Thoracic aorta (tissue), 2 donors: ENCODE data around the gene CD276. TPM values are rescaled to one million over a fixed set of nuclear protein-coding genes. Genes with fewer than 3 reads are reported as not detected.
A peak's percentile ranks its signal among the peaks of the same experiment; 100 is the strongest.

Source experiments
- ATAC-seq: fragments of 150-250 bp; one replicate; pipeline ENCODE4 v1.8.0; 2017; ENCODE audit warnings: low read depth; ENCODE audit not compliant: insufficient number of reproducible peaks, low FRiP score
- DNase-seq: peaks from one replicate; pipeline ENCODE4 v3.0.0-alpha.2; 2020; ENCODE audit warnings: low spot score
- H3K27ac ChIP-seq, 2 donors: fragments of 200-600 bp; sonication (generic); 1 replicate in 1 of 2; 2 replicates in 1 of 2; pipeline ENCODE4 v1.5.1; 2016; ENCODE audit warnings: mild to moderate bottlenecking in 2 of 2, moderate library complexity in 2 of 2
- H3K27me3 ChIP-seq: fragments of 200-600 bp; sonication (generic); replicated peaks from 2 replicates; pipeline ENCODE4 v1.6.0; 2016; ENCODE audit warnings: mild to moderate bottlenecking; ENCODE audit not compliant: insufficient read depth
- H3K36me3 ChIP-seq: fragments of 200-600 bp; sonication (generic); one replicate; pipeline ENCODE4 v1.5.1; 2016
- H3K4me1 ChIP-seq, 2 donors: fragments of 200-600 bp; sonication (generic); 1 replicate in 1 of 2; 2 replicates in 1 of 2; pipeline versions ENCODE4 v1.5.1 to v1.6.0; 2016; ENCODE audit warnings: low read depth in 2 of 2, mild to moderate bottlenecking in 1 of 2; ENCODE audit not compliant: control insufficient read depth in 1 of 2
- H3K4me3 ChIP-seq: fragments of 200-600 bp; sonication (generic); 2 replicates; pipeline ENCODE4 v1.5.1; 2016; ENCODE audit warnings: mild to moderate bottlenecking
- H3K9me3 ChIP-seq: fragments of 200-600 bp; sonication (generic); 2 replicates; pipeline ENCODE4 v1.5.1; 2016
- total RNA-seq, 2 donors: library from RNA; depleted of rRNA; stranded (reverse); fragments of >200 nt; gene quantifications; one replicate each; pipeline versions ENCODE4 v1.1.0 to v1.2.3, GENCODE V29; 2016
- TF ChIP-seq, protein P1 (sequence below): fragments of 200-600 bp; sonication (generic); IDR thresholded peaks from one replicate; pipeline ENCODE4 v1.5.1; 2019; ENCODE audit warnings: antibody characterized with exemption

Gene CD276
- total RNA-seq, 2 donors from 2014 or later = 47.4 to 67.6 TPM

DNA sequence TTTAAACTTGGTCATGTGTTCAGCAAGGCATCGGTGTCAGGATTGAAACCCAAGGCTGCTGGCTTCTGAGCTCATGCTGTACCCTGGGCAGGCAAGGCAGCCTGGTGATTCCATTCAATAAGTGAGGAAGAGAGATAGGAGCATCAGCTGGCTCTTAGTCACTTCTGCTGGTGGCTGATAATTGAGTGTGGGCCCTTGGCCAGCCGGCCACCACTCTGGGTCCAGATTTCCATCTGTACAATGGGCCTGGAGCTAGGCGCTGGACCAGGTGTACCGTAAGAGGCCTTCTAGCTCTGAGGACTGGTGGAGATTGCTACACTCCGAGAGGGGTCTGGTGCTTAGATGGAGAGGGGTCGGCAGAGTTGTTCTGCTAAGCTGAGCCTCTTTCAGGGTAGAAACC, 4.3 kb downstream of the CD276 start:
- Histone ChIP-seq H3K36me3 (no peaks in the 10 kb centered on the region), H3K27me3 (no peaks in the 10 kb centered on the region), H3K4me1 (peaks cover 26 to 57% of the 10 kb centered on the region in 2 donors), H3K27ac (no peak overlapping the region), H3K4me3 (no peak overlapping the region), H3K9me3 (no peaks in the 10 kb centered on the region)
- TF ChIP-seq, protein P1, sequence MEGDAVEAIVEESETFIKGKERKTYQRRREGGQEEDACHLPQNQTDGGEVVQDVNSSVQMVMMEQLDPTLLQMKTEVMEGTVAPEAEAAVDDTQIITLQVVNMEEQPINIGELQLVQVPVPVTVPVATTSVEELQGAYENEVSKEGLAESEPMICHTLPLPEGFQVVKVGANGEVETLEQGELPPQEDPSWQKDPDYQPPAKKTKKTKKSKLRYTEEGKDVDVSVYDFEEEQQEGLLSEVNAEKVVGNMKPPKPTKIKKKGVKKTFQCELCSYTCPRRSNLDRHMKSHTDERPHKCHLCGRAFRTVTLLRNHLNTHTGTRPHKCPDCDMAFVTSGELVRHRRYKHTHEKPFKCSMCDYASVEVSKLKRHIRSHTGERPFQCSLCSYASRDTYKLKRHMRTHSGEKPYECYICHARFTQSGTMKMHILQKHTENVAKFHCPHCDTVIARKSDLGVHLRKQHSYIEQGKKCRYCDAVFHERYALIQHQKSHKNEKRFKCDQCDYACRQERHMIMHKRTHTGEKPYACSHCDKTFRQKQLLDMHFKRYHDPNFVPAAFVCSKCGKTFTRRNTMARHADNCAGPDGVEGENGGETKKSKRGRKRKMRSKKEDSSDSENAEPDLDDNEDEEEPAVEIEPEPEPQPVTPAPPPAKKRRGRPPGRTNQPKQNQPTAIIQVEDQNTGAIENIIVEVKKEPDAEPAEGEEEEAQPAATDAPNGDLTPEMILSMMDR = no peak
- no peak for DNase-seq
- ATAC-seq = no peak

DNA sequence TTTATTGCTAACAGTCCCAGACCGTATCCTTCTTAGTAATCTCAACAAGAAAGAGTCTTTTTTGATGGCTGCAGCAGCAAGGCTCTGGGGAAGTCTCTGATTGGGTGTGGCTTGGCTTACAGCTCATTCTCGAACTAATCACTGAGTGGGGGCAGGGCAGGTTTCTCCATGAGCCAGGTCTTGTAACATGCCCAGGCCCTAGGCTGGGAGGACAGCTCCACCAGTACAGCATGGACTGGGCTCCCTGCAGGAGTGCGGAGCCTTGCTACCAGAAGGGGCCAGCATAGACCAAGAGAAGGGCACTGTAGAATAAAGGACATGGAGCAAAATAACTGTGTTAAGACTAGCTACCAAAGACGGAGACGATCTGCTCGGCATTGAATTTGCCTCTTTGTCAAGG, 7.2 kb downstream of the CD276 start:
- Histone ChIP-seq H3K4me3 (no peak overlapping the region), H3K36me3 (no peaks in the 10 kb centered on the region), H3K4me1 (peaks cover 36 to 75% of the 10 kb centered on the region in 2 donors), H3K9me3 (no peaks in the 10 kb centered on the region), H3K27me3 (no peaks in the 10 kb centered on the region), H3K27ac (no peak overlapping the region)
- peak; percentile 57 for DNase-seq
- TF ChIP-seq, protein P1 = no peak
- ATAC-seq = no peak

DNA sequence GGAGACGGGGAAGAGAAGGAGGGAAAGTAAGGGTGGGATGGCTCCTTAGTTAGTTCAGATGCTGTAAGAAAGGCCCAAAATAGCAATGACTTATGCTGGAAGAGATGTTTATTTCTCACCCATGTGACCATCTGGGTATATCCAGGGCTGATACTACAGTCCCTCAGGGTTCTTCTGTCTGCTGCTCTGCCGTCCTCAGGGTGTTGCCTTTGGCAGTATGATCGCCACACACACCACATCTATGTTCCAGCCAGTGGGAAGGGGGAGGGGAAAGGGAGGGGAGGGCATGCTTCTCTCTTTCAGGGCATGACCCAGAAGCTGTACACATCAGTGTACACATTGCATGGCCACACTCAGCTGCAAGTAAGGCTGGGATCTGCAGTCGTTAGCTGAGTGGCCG, 10.2 kb downstream of the CD276 start:
- Histone ChIP-seq H3K4me1 (peaks cover 30 to 60% of the 10 kb centered on the region in 2 donors), H3K27ac (no peak overlapping the region), H3K9me3 (no peaks in the 10 kb centered on the region), H3K36me3 (no peaks in the 10 kb centered on the region), H3K4me3 (peak overlapping the region; percentile 23), H3K27me3 (no peaks in the 10 kb centered on the region)
- TF ChIP-seq, protein P1 = no peak
- ATAC-seq (peak; percentile 58), DNase-seq (no peak)

DNA sequence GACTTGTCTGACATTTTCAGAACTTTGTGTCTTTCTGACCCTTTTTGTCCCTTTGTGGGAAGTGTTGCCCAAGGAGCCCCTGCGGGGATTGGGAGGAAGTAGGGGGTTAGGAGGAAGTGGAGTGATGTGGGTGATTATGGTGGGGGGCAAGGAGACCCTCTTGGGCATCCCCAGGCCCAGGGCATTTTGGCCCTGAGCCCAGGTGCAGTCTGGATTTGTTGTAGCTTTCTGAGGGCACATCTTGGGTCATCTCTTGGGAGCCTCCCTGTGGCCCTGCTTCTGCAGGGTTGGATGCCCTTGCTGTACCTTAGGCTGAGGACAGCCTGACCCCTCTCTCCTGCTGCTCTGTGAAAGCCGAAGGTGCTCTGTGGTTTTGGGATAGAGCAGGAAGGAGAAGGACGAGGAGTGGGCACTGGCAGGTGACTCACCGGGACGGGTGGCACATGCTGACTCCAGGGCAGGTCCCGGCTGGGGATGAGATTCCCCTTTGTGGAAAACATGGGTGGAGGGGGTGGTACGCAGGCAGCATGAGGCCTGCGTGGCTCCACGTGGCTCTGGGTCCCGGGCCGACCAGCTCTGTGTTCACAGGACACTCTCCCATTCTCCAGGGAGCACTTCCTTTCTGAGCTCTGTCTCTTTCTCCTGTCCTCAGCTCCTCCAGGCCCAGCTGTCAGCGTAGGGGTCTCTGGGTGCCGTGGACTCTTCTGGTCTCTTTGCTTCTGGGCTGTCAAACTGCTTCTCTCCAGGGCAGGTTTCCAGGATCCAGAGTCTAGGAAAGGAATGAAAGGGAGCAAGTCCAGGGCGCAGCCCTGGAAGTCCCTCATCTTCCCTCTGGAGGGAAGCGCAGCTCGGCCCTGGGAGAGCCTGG, 11.8 kb downstream of the CD276 start:
- TF ChIP-seq, protein P1 = no peak
- no peaks in the 10 kb centered on the region for H3K36me3 ChIP-seq
- ATAC-seq = no peak
- H3K4me3 ChIP-seq = no peak overlapping the region
- no peaks in the 10 kb centered on the region for H3K9me3 ChIP-seq
- peaks cover 30 to 59% of the 10 kb centered on the region in 2 donors for H3K4me1 ChIP-seq
- DNase-seq = no peak
- H3K27me3 ChIP-seq = no peaks in the 10 kb centered on the region
- H3K27ac ChIP-seq = peak overlapping the region; percentile 0 to 8

DNA sequence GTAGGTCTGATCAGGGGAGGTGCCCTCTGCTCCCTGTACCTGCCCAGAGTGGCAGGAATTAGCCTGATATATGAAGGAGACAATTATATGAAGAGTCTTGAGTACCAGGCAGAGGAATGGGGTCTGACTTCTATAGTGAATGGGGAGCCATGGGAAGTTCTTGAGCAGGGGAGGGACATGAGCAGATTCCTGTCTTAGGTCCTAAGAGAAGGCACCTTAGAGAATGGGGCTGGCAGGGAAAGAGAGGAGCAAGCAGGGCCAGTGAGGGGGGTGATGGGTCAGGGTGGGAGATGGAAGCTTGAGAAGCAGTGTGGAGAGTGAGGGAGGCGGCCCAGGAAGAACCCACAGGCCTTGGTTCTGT, 12.4 kb downstream of the CD276 start:
- no peak for ATAC-seq

More for the DNA sequence above, 12.4 kb downstream of the CD276 start:
- H3K36me3 ChIP-seq = no peaks in the 10 kb centered on the region
- H3K27ac ChIP-seq = peak overlapping the region; percentile 0 to 8
- DNase-seq = no peak
- no peaks in the 10 kb centered on the region for H3K27me3 ChIP-seq
- TF ChIP-seq, protein P1 = no peak
- no peak overlapping the region for H3K4me3 ChIP-seq
- no peaks in the 10 kb centered on the region for H3K9me3 ChIP-seq
- H3K4me1 ChIP-seq = peaks cover 24 to 52% of the 10 kb centered on the region in 2 donors
